Common myeloid progenitor, CD34-positive (primary cell): ENCODE measurements around the gene NT5M.
"Not testable (repeated sequence)": the region's sequence is repeated elsewhere in the genome, so short reads cannot be mapped to it uniquely, and the experiment has no call there.

Experiments
- CTCF ChIA-PET: fragments of 350-600 bp; sonication (Branson Sonifier 250); formaldehyde crosslinking; loops from one replicate; lab custom pipeline; 2021; ENCODE audit warnings: antibody characterized with exemption; lab: Charles Lee
- POLR2A ChIA-PET: fragments of 350-600 bp; sonication (Branson Sonifier 250); formaldehyde crosslinking; loops from one replicate; lab custom pipeline; 2021; ENCODE audit warnings: antibody characterized with exemption; lab: Charles Lee
- DNase-seq, 3 donors: peaks; one replicate each; pipeline versions ENCODE4 v3.0.0 to v3.0.0-alpha.2; 2013
- H3K27ac ChIP-seq, 2 experiments: 1 replicate in 1 of 2; 2 replicates in 1 of 2; pipeline ENCODE4 v1.7.0; 2013; ENCODE audit warnings: inconsistent platforms in 2 of 2, low read length in 2 of 2, mild to moderate bottlenecking in 2 of 2, low read depth in 1 of 2, moderate library complexity in 1 of 2; ENCODE audit not compliant: severe bottlenecking in 2 of 2, insufficient read depth in 1 of 2, poor library complexity in 1 of 2
- H3K27me3 ChIP-seq, 5 experiments: replicated peaks in 2 of 5; 1 replicate in 3 of 5; 2 replicates in 2 of 5; pipeline versions ENCODE4 v1.6.1 to v1.7.0; 2013; ENCODE audit warnings: low read length in 4 of 5, mild to moderate bottlenecking in 2 of 5, moderate library complexity in 2 of 5, inconsistent platforms in 1 of 5; ENCODE audit not compliant: insufficient read depth in 5 of 5, control insufficient read depth in 4 of 5
- H3K36me3 ChIP-seq, 4 experiments: 1 replicate in 2 of 4; 2 replicates in 2 of 4; pipeline versions ENCODE4 v1.6.1 to v1.7.0; 2013; ENCODE audit warnings: low read length in 3 of 4, control low read depth in 1 of 4, mild to moderate bottlenecking in 1 of 4; ENCODE audit not compliant: control insufficient read depth in 4 of 4, insufficient read depth in 4 of 4
- H3K4me1 ChIP-seq, 4 experiments: 1 replicate in 3 of 4; 2 replicates in 1 of 4; pipeline versions ENCODE4 v1.6.1 to v1.7.1; 2013; ENCODE audit warnings: low read length in 3 of 4, mild to moderate bottlenecking in 3 of 4, control low read depth in 1 of 4, inconsistent platforms in 1 of 4, moderate library complexity in 1 of 4; ENCODE audit not compliant: control insufficient read depth in 4 of 4, insufficient read depth in 4 of 4; ENCODE audit errors: control extremely low read depth in 1 of 4
- H3K4me3 ChIP-seq, 7 experiments: 1 replicate in 4 of 7; 2 replicates in 3 of 7; pipeline versions ENCODE4 v1.5.1 to v1.7.0; 2013; ENCODE audit warnings: mild to moderate bottlenecking in 7 of 7, low read length in 6 of 7, moderate library complexity in 6 of 7, inconsistent platforms in 2 of 7, low read depth in 2 of 7, control low read depth in 1 of 7; ENCODE audit not compliant: insufficient read depth in 4 of 7, control insufficient read depth in 1 of 7; ENCODE audit errors: extremely low read depth in 1 of 7
- H3K9me3 ChIP-seq, 5 experiments: 1 replicate in 4 of 5; 2 replicates in 1 of 5; pipeline versions ENCODE4 v1.6.1 to v1.7.1; 2013; ENCODE audit warnings: low read length in 4 of 5, mild to moderate bottlenecking in 2 of 5, inconsistent platforms in 1 of 5, low read depth in 1 of 5, moderate library complexity in 1 of 5; ENCODE audit not compliant: control insufficient read depth in 4 of 5, insufficient read depth in 2 of 5; ENCODE audit errors: control extremely low read depth in 1 of 5
- WGBS: methylation state at CpG from one replicate; pipeline ENCODE4 v1.1.5; 2013; ENCODE audit not compliant: insufficient coverage; 5-methylcytosine and 5-hydroxymethylcytosine counted together

The NT5M gene

GRCh38 chr17:17300624-17301568, 2.3 kb upstream of the NT5M start:
- peak; percentile 60 to 78 (median 76) for DNase-seq
- H3K27me3 ChIP-seq: no peaks in the 10 kb centered on the region
- H3K36me3 ChIP-seq: no peaks in the 10 kb centered on the region
- CTCF ChIA-PET: interaction anchor here (0.9 to 1.1 kb wide), 2 partner anchors 9 to 30 kb away, joined by 3 read pairs; no protein-coding TSS in a partner anchor
- peaks cover 13 to 43% (median 39%) of the 10 kb centered on the region in 4 experiments for H3K4me1 ChIP-seq
- POLR2A ChIA-PET: interaction anchor here (1.0 to 2.3 kb wide), 2 partner anchors 20 to 87 kb away, joined by 3 to 12 read pairs; partner anchors contain the start of gene COPS3
- 4% methylated on average over 33 of the region's 35 CpGs for WGBS
- H3K9me3 ChIP-seq: no peaks in the 10 kb centered on the region
- H3K4me3 ChIP-seq: peak overlapping the region; percentile 33 to 85 (median 68)
- H3K27ac ChIP-seq: peak overlapping the region in 1 of 2 experiments; percentile 49

- CTCF ChIA-PET: interaction anchor here (0.9 to 1.1 kb wide), 2 partner anchors 10 to 31 kb away, joined by 3 read pairs; no protein-coding TSS in a partner anchor
- POLR2A ChIA-PET: interaction anchor here (2.3 kb wide), 1 partner anchor 21 kb away, joined by 12 read pairs; the partner anchor contains the start of gene COPS3
- H3K4me1 ChIP-seq: peaks cover 15 to 51% (median 46%) of the 10 kb centered on the region in 4 experiments
- not testable (repeated sequence) for H3K9me3 ChIP-seq, H3K36me3 ChIP-seq, DNase-seq, H3K27me3 ChIP-seq, H3K27ac ChIP-seq
- 94% methylated on average over 9 of the region's 11 CpGs for WGBS
- H3K4me3 ChIP-seq: peak overlapping the region in 1 of 7 experiments; percentile 76
Observed at GRCh38 chr17:17301659-17302058, 1.5 kb upstream of the NT5M start.

- H3K27me3 ChIP-seq: no peaks in the 10 kb centered on the region
- WGBS: 0% methylated on average over 10 of the region's 21 CpGs
- peak overlapping the region; percentile 73 to 91 (median 77) for H3K4me3 ChIP-seq
- ChIA-PET CTCF (interaction anchor here (0.7 to 1.3 kb wide), 2 partner anchors 23 to 28 kb away, joined by 3 to 4 read pairs; partner anchors contain the start of gene COPS3), POLR2A (interaction anchor here (0.5 to 2.7 kb wide), 2 partner anchors 23 to 30 kb away, joined by 3 to 17 read pairs; partner anchors contain the start of gene COPS3)
- peaks cover 15 to 52% (median 48%) of the 10 kb centered on the region in 4 experiments for H3K4me1 ChIP-seq
- H3K27ac ChIP-seq: peak overlapping the region; percentile 75 to 91
- no peaks in the 10 kb centered on the region for H3K9me3 ChIP-seq
- peaks cover 0 to 10% (median 3%) of the 10 kb centered on the region in 4 experiments for H3K36me3 ChIP-seq
- no peak for DNase-seq
Observed at GRCh38 chr17:17303847-17304490, 796 bp downstream of the NT5M start.

DNA sequence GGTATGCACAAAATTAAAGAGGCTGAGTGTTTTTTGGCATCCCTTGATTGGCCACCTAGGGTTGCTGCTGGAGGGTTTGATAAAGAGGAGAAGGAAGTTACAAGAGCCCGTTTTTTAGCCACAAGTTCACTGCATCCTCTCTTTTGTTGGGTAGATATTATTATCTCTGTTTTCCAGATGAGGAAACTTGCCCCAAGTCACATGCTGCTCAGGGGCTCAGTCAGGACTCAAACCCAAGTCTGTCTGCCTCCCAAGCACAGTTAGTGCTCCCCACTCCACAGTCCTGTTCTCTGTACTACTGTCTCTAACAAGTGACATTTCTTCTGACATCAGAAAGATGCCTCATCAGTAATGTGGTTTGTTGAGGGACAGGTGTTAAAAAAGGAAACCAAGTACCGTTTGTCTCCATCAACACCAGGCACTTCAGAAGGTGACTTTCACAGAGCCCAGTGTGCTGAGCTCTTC, 1.4 kb downstream of the NT5M start:
- peaks cover 15 to 52% (median 48%) of the 10 kb centered on the region in 4 experiments for H3K4me1 ChIP-seq
- no peaks in the 10 kb centered on the region for H3K27me3 ChIP-seq
- peak overlapping the region; percentile 75 to 91 for H3K27ac ChIP-seq
- WGBS: 0% methylated on average over 1 of the region's 2 CpGs
- CTCF ChIA-PET: interaction anchor here (0.6 to 2.1 kb wide), 4 partner anchors 9 to 34 kb away, joined by 3 to 8 read pairs (median 4); partner anchors contain the start of gene COPS3
- POLR2A ChIA-PET: interaction anchor here (0.5 to 2.7 kb wide), 2 partner anchors 24 to 30 kb away, joined by 3 to 17 read pairs; partner anchors contain the start of gene COPS3
- peak; percentile 82 to 96 (median 93) for DNase-seq
- no peaks in the 10 kb centered on the region for H3K9me3 ChIP-seq
- peaks cover 0 to 15% (median 5%) of the 10 kb centered on the region in 4 experiments for H3K36me3 ChIP-seq
- peak overlapping the region in 6 of 7 experiments; percentile 73 to 91 (median 80) for H3K4me3 ChIP-seq

GRCh38 chr17:17305281-17305801, 2.2 kb downstream of the NT5M start:
- DNase-seq: peak; percentile 76 to 96 (median 89)
- WGBS: 0% methylated on average over 3 of the region's 8 CpGs
- CTCF ChIA-PET: interaction anchor here (1.0 to 2.1 kb wide), 4 partner anchors 13 to 35 kb away, joined by 3 to 8 read pairs (median 4); no protein-coding TSS in a partner anchor

DNA sequence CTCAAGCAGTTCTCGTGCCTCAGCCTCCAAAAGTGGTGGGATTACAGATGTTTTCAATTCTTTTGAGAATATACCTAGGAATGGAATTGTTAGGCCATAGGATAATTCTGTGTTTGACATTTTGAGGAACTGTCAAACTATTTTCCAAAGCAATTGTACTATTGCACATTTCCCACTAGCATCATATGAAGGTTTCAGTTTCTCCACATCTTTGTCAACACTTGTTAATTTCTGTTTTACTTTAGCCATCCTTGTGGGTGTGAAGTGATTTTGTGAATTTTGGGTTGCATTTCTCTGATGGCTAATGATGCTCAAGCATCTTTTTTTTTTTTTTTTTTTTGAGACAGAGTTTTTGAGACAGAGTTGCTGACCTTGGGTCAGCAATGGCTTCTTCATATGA, 6.2 kb downstream of the NT5M start:
- no peak overlapping the region for H3K27ac ChIP-seq
- no peaks in the 10 kb centered on the region for H3K27me3 ChIP-seq
- peaks cover 9 to 26% (median 24%) of the 10 kb centered on the region in 4 experiments for H3K4me1 ChIP-seq
- no peak overlapping the region for H3K4me3 ChIP-seq
- no CpG with 5 or more reads among the region's 1 CpG for WGBS
- H3K9me3 ChIP-seq: peaks cover 0 to 3% (median 0%) of the 10 kb centered on the region in 5 experiments
- ChIA-PET CTCF (interaction anchor here (1.8 kb wide), 1 partner anchor 15 kb away, joined by 3 read pairs; no protein-coding TSS in a partner anchor), POLR2A (no interaction called here)
- H3K36me3 ChIP-seq: peaks cover 4 to 45% (median 20%) of the 10 kb centered on the region in 4 experiments
- no peak for DNase-seq

More at GRCh38 chr17:17305281-17305801, 2.2 kb downstream of the NT5M start:
- peaks cover 0 to 20% (median 9%) of the 10 kb centered on the region in 4 experiments for H3K36me3 ChIP-seq
- peaks cover 15 to 51% (median 47%) of the 10 kb centered on the region in 4 experiments for H3K4me1 ChIP-seq
- POLR2A ChIA-PET: interaction anchor here (2.7 kb wide), 1 partner anchor 25 kb away, joined by 17 read pairs; the partner anchor contains the start of gene COPS3
- peak overlapping the region in 5 of 7 experiments; percentile 73 to 91 (median 77) for H3K4me3 ChIP-seq
- peak overlapping the region in 1 of 2 experiments; percentile 91 for H3K27ac ChIP-seq
- H3K9me3 ChIP-seq: no peaks in the 10 kb centered on the region
- H3K27me3 ChIP-seq: no peaks in the 10 kb centered on the region
